ENCODE data around the gene SFXN2. TPM values are rescaled to one million over a fixed set of nuclear protein-coding genes. Genes with fewer than 3 reads are reported as not detected.

The SFXN2 gene
- total and polyA plus RNA-seq, 2 experiments from 2014 or later = 5.7 to 6.2 TPM

- Mint-ChIP-seq H3K4me1 (peaks cover 9% of the 10 kb centered on the region), H3K36me3 (ENCODE audit: low read depth) (no peaks in the 10 kb centered on the region), H3K27me3 (ENCODE audit: insufficient read depth, low read depth, poor library complexity) (peaks cover 6% of the 10 kb centered on the region), H3K27ac (no peak overlapping the region), H3K9me3 (no peaks in the 10 kb centered on the region), H3K4me3 (no peak overlapping the region)
- Histone ChIP-seq H3K79me2 (replicated peaks; ENCODE audit: insufficient read depth) (peaks cover 5% of the 10 kb centered on the region), H3K4me1 (ENCODE audit: insufficient read depth) (no peaks in the 10 kb centered on the region; the same call in 1 of the 2 replicates), H4K20me1 (replicated peaks; ENCODE audit: insufficient read depth) (no peaks in the 10 kb centered on the region; the same call in none of the 2 replicates), H3K27ac (ENCODE audit: low read depth) (no peak overlapping the region), H3K4me3 (no peak overlapping the region), H2AFZ (no peak overlapping the region), H3K36me3 (ENCODE audit: insufficient read depth) (no peaks in the 10 kb centered on the region), H3K27me3 (ENCODE audit: insufficient read depth) (no peaks in the 10 kb centered on the region), H3K9me2 (ENCODE audit: insufficient read depth) (no peaks in the 10 kb centered on the region), H3F3A (replicated peaks; ENCODE audit: low read depth) (0 out of 2 replicates have a peak, but pooled peaks cover 3% of the 10 kb centered on the region), H3K4me2 (no peak overlapping the region)
- DNase-seq (ENCODE audit: low spot score) = no peak
- no peak for ATAC-seq
- TF ChIP-seq POLR2AphosphoS5 (IDR thresholded peaks at IDR 0.05; ENCODE audit: low read depth) = no peak
- no peak for TF ChIP-seq NANOG (IDR thresholded peaks at IDR 0.05; ENCODE audit: borderline replicate concordance)
- TF ChIP-seq EZH2phosphoT487 (IDR thresholded peaks at IDR 0.05; ENCODE audit: unreplicated experiment) = no peak
- no peak for TF ChIP-seq ZNF114 (CRISPR knock-in tag; IDR thresholded peaks at IDR 0.05)
- TF ChIP-seq ZNF331 (CRISPR knock-in tag; IDR thresholded peaks at IDR 0.05; ENCODE audit: low read depth) = no peak
- TF ChIP-seq REST (IDR thresholded peaks at IDR 0.05; ENCODE audit: unreplicated experiment) = no peak
- no peak for TF ChIP-seq CREB1 (CRISPR knock-in tag; IDR thresholded peaks at IDR 0.05; ENCODE audit: low read depth)
Measured at GRCh38 chr10:102763037-102763607, 48.7 kb downstream of the SFXN2 start.

GRCh38 chr10:102764470-102765161 lies 50.2 kb downstream of the SFXN2 start:
- no peak overlapping the region for H3K27ac Mint-ChIP-seq
- H3K9me3 Mint-ChIP-seq = no peaks in the 10 kb centered on the region
- 0 out of 2 replicates have a peak, but pooled peaks cover 2% of the 10 kb centered on the region for H4K20me1 ChIP-seq (replicated peaks; ENCODE audit: insufficient read depth)
- H3K27me3 ChIP-seq (ENCODE audit: insufficient read depth) = no peaks in the 10 kb centered on the region
- no peaks in the 10 kb centered on the region; the same call in 1 of the 2 replicates for H3K79me2 ChIP-seq (replicated peaks; ENCODE audit: insufficient read depth)
- H3K27me3 Mint-ChIP-seq (ENCODE audit: insufficient read depth, low read depth, poor library complexity) = peaks cover 6% of the 10 kb centered on the region
- no peaks in the 10 kb centered on the region for H3K4me1 ChIP-seq (ENCODE audit: insufficient read depth)
- DNase-seq (ENCODE audit: low spot score) = no peak
- 0 out of 2 replicates have a peak, but pooled peaks cover 3% of the 10 kb centered on the region for H3F3A ChIP-seq (replicated peaks; ENCODE audit: low read depth)
- H3K36me3 Mint-ChIP-seq (ENCODE audit: low read depth) = no peaks in the 10 kb centered on the region
- H3K4me2 ChIP-seq = no peak overlapping the region
- H3K9me2 ChIP-seq (ENCODE audit: insufficient read depth) = no peaks in the 10 kb centered on the region
- no peaks in the 10 kb centered on the region for H3K36me3 ChIP-seq (ENCODE audit: insufficient read depth)
- H2AFZ ChIP-seq = no peak overlapping the region
- ATAC-seq = no peak
- H3K27ac ChIP-seq (ENCODE audit: low read depth) = no peak overlapping the region
- H3K4me3 Mint-ChIP-seq = no peak overlapping the region
- TF ChIP-seq ZNF114 (CRISPR knock-in tag; IDR thresholded peaks at IDR 0.05) (no peak), REST (IDR thresholded peaks at IDR 0.05; ENCODE audit: unreplicated experiment) (no peak), POLR2AphosphoS5 (IDR thresholded peaks at IDR 0.05; ENCODE audit: low read depth) (no peak), NANOG (IDR thresholded peaks at IDR 0.05; ENCODE audit: borderline replicate concordance) (no peak), STAT1 (IDR thresholded peaks at IDR 0.05; ENCODE audit: unreplicated experiment) (no peak), EZH2phosphoT487 (IDR thresholded peaks at IDR 0.05; ENCODE audit: unreplicated experiment) (no peak), EZH2 (IDR thresholded peaks at IDR 0.05; ENCODE audit: low read depth, unreplicated experiment) (no peak), ETS1 (IDR thresholded peaks at IDR 0.05) (no peak), JUNB (IDR thresholded peaks at IDR 0.05; ENCODE audit: unreplicated experiment) (no peak), CREB1 (CRISPR knock-in tag; IDR thresholded peaks at IDR 0.05; ENCODE audit: low read depth) (no peak), ZNF331 (CRISPR knock-in tag; IDR thresholded peaks at IDR 0.05; ENCODE audit: low read depth) (no peak)
- H3K4me1 Mint-ChIP-seq = peaks cover 4% of the 10 kb centered on the region; the same call in 2 of the 3 replicates
- no peak overlapping the region for H3K4me3 ChIP-seq

Data from GM23338 (cell line).